OCI-LY7 (cell line): Measurements from ENCODE around the gene SUB1.

Experiments
- CTCF ChIP-seq: fragments of 200-600 bp; sonication (generic); conservative IDR thresholded peaks from 2 replicates; pipeline ENCODE4 v1.5.1; 2014; ENCODE audit warnings: mild to moderate bottlenecking, antibody characterized with exemption, low read length, moderate library complexity, mixed read lengths
- EZH2phosphoT487 ChIP-seq: fragments of 200-600 bp; sonication (generic); IDR thresholded peaks from 2 replicates; pipeline ENCODE4 v1.6.1; 2018; ENCODE audit warnings: low read depth, borderline replicate concordance, mild to moderate bottlenecking, mixed run types, antibody characterized with exemption, low read length, moderate library complexity, mixed read lengths

DNA sequence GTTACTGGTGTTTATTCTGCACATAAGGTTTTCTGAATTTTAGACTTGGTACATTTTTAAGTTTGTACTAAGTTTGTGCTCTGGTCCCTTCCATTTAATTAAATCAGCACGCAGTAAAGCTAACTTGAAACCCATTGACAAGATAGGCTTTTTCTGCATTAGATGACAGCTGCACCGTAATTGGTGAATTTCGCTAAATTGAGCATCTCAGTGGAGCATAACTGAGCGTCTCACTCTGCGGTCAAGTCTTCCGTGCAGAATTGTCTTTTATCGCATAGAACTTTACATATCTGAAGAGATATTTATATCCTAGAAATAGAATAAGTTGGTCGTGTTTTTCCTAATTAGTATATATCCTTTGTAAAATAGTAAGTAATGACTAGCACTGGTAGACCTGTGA, 4.1 kb downstream of the SUB1 start:
- no peak for TF ChIP-seq EZH2phosphoT487
- no peak for TF ChIP-seq CTCF
